Measurements from ENCODE around the gene CRYBA4. TPM values are rescaled to one million over a fixed set of nuclear protein-coding genes. Genes with fewer than 3 reads are reported as not detected.

CRYBA4 gene
- total and polyA plus RNA-seq, 11 donors, result not detected

DNA sequence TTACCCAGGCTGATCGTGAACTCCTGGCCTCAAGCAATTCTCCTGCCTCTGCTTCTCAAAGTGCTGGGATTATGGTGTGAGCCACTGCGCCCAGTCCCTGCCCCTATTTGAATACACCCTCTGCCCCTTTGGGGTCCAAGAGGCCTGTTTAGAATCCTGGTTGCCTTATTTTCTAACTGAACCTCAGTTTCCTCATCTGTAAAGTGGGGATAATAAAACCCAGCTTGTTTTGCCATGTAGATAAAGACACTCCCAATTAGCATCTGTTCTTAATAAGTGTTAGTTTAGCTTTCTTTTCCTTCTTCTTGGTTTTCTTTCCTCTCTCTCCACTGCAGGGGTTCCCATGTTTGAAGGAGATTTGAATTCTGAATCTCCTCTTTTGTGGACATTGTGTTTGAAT is 40.4 kb downstream of the CRYBA4 start:
- Histone ChIP-seq H3K9me3 (no peaks in the 10 kb centered on the region), H3K4me3 (no peak overlapping the region), H3K27me3 (peaks cover 17 to 62% (median 29%) of the 10 kb centered on the region in 9 donors), H3K4me1 (peaks cover 3 to 28% (median 18%) of the 10 kb centered on the region in 12 donors), H3K27ac (no peak overlapping the region), H3K36me3 (no peaks in the 10 kb centered on the region)
- 86 to 96% (median 93%) methylated on average over 2 of the region's 2 CpGs for WGBS, 4 donors
- ATAC-seq, result no peak
- TF ChIP-seq POLR2A (IDR thresholded peaks at IDR 0.05), result no peak
- TF ChIP-seq, protein P1, sequence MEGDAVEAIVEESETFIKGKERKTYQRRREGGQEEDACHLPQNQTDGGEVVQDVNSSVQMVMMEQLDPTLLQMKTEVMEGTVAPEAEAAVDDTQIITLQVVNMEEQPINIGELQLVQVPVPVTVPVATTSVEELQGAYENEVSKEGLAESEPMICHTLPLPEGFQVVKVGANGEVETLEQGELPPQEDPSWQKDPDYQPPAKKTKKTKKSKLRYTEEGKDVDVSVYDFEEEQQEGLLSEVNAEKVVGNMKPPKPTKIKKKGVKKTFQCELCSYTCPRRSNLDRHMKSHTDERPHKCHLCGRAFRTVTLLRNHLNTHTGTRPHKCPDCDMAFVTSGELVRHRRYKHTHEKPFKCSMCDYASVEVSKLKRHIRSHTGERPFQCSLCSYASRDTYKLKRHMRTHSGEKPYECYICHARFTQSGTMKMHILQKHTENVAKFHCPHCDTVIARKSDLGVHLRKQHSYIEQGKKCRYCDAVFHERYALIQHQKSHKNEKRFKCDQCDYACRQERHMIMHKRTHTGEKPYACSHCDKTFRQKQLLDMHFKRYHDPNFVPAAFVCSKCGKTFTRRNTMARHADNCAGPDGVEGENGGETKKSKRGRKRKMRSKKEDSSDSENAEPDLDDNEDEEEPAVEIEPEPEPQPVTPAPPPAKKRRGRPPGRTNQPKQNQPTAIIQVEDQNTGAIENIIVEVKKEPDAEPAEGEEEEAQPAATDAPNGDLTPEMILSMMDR (IDR thresholded peaks at IDR 0.05), result no peak
- no peak for DNase-seq
- intact Hi-C loops (cut with DNase I), result loop anchor here in 2 of 10 donors (10.0 kb wide), 2 partner anchors 267 to 297 kb away; no protein-coding TSS in a partner anchor

DNA sequence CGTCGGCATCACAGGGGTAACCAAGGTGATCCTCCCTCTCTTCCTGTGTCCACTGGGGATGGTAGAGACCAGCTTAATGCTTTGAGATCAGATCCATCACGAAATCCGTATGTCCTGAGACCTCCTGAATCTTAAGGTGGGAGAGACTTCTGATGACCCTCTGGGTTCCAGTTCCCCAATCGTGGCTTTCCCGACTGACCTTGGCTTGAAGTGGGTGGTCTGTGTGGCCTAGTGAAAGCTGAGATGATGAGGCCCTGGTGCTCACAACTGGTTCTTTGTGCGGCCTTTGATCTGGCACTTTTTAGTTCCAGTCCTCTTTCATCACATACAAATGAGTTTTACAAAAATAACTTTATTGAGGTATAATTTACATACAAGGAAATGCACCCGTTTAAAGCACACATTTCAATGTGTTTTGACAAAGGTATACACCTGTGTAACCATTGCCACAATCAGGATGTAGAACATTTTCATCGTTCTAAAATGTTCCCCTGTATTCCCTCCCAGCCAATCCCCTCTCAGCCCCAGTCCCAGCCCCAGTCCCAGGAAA is 41.7 kb downstream of the CRYBA4 start:
- Histone ChIP-seq H3K9me3 (no peaks in the 10 kb centered on the region), H3K4me3 (no peak overlapping the region), H3K4me1 (peaks cover 0 to 16% (median 7%) of the 10 kb centered on the region in 12 donors), H3K27me3 (peaks cover 4 to 49% (median 17%) of the 10 kb centered on the region in 9 donors), H3K27ac (no peak overlapping the region), H3K36me3 (no peaks in the 10 kb centered on the region)
- 76 to 84% (median 80%) methylated on average over 7 to 9 of the region's 9 CpGs for WGBS, 4 donors
- TF ChIP-seq, protein P1 (IDR thresholded peaks at IDR 0.05), result no peak
- TF ChIP-seq POLR2A (IDR thresholded peaks at IDR 0.05), result no peak
- DNase-seq (no peak), ATAC-seq (no peak)
- intact Hi-C loops (cut with DNase I), result loop anchor here in 2 of 10 donors (10.0 kb wide), 2 partner anchors 269 to 299 kb away; no protein-coding TSS in a partner anchor

DNA sequence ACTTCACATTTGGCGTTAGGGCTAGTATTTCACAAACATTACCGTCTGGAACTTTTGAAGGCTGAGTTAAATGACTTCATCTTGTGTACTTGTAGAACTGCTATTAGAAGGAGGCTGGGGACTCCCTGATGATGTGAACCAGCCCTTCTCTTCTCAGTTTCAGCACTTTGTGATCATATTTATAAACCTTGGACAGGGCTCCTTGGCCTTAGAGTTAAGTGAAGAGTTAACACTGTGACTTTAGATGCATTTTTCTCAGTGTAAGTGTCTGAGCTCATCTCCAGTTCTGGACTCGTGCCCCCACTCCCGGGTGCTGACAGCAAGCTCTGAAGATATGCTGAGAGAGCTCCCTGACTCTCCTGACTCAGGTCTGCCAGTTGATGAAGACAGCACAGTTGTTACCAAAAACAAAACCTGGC is 44.1 kb downstream of the CRYBA4 start:
- no peak overlapping the region for H3K4me3 ChIP-seq
- DNase-seq (no peak), ATAC-seq (no peak)
- no peaks in the 10 kb centered on the region for H3K36me3 ChIP-seq
- H3K4me1 ChIP-seq, result peaks cover 0 to 11% (median 0%) of the 10 kb centered on the region in 12 donors
- peaks cover 0 to 28% (median 0%) of the 10 kb centered on the region in 9 donors for H3K27me3 ChIP-seq
- H3K27ac ChIP-seq, result no peak overlapping the region
- TF ChIP-seq POLR2A (IDR thresholded peaks at IDR 0.05), result no peak
- TF ChIP-seq, protein P1 (IDR thresholded peaks at IDR 0.05), result no peak
- H3K9me3 ChIP-seq, result no peaks in the 10 kb centered on the region
- 11 to 28% (median 17%) methylated on average over 4 of the region's 4 CpGs for WGBS, 4 donors
- intact Hi-C loops (cut with DNase I), result loop anchor here in 4 of 10 donors (5.0 to 10.0 kb wide), 3 partner anchors 269 to 301 kb away; no protein-coding TSS in a partner anchor

DNA sequence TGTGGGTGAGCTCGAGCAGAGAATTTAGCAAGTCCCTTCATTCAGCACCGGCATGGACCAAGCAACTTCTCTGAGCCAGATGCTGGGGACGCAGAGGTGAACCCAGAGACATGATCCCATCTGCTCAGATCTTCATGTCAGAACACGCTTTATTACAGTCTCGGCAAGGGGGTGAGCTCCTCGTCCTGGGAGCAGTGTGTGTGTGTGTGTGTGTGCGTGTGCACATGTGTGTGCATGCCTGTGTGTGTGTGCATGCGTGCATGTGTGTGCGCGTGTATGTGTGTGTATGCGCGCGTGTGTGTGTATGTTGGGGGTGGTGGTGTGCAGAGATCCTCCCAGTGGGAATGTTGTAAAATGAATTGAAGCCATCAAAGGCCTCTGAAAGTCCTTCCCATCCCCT is 45.4 kb downstream of the CRYBA4 start:
- DNase-seq, result no peak
- whole genome bisulfite sequencing, 4 donors, result 79 to 86% (median 82%) methylated on average over 13 of the region's 13 CpGs
- Histone ChIP-seq H3K4me3 (no peak overlapping the region), H3K9me3 (no peaks in the 10 kb centered on the region), H3K4me1 (peaks cover 0 to 24% (median 3%) of the 10 kb centered on the region in 12 donors), H3K27ac (no peak overlapping the region), H3K36me3 (no peaks in the 10 kb centered on the region), H3K27me3 (peaks cover 0 to 17% (median 0%) of the 10 kb centered on the region in 9 donors)
- no peak for ATAC-seq
- intact Hi-C loops (cut with DNase I), result loop anchor here in 4 of 10 donors (5.0 to 10.0 kb wide), 3 partner anchors 270 to 302 kb away; no protein-coding TSS in a partner anchor
- TF ChIP-seq POLR2A (IDR thresholded peaks at IDR 0.05), result no peak
- TF ChIP-seq, protein P1 (IDR thresholded peaks at IDR 0.05), result no peak
